HepG2 (cell line): ENCODE results near the gene RABGGTA. TPM values are rescaled to one million over a fixed set of nuclear protein-coding genes. Genes with fewer than 3 reads are reported as not detected.

Experiments
- CEBPB ChIP-seq: IDR thresholded peaks from 2 replicates; pipeline ENCODE4 v1.6.1; 2011; ENCODE audit warnings: low read depth, low read length, improper control_type of control experiment, borderline replicate concordance
- DPF2 ChIP-seq: sonication (generic); formaldehyde crosslinking; IDR thresholded peaks from 2 replicates; pipeline ENCODE4 v1.4.0; 2020; ENCODE audit warnings: mild to moderate bottlenecking, low read depth, missing genetic modification reagents, borderline replicate concordance
- GABPB1 ChIP-seq: IDR thresholded peaks from 2 replicates; pipeline ENCODE4 v1.6.1; 2016; ENCODE audit warnings: mild to moderate bottlenecking, missing genetic modification reagents, moderate library complexity, missing compliant biosample characterization
- GTF2F1 ChIP-seq: fragments of 150-350 bp; IDR thresholded peaks from 2 replicates; pipeline ENCODE4 v1.6.1; 2014; ENCODE audit warnings: low read length
- KDM2A ChIP-seq: sonication (generic); formaldehyde crosslinking; IDR thresholded peaks from 2 replicates; pipeline ENCODE4 v1.4.0; 2020; ENCODE audit warnings: low read depth, missing genetic modification reagents, borderline replicate concordance
- KLF9 ChIP-seq: IDR thresholded peaks from 2 replicates; pipeline ENCODE4 v1.6.1; 2016; ENCODE audit warnings: low read depth
- NFE2 ChIP-seq: sonication (generic); formaldehyde crosslinking; IDR thresholded peaks from 2 replicates; pipeline ENCODE4 v1.4.0; 2020; ENCODE audit warnings: missing genetic modification reagents
- SSRP1 ChIP-seq: IDR thresholded peaks from 2 replicates; pipeline ENCODE4 v1.6.1; 2016; ENCODE audit warnings: control low read depth
- U2AF2 ChIP-seq: fragments of 200-400 bp; formaldehyde crosslinking; IDR thresholded peaks from 2 replicates; pipeline ENCODE4 v1.6.1; 2017; ENCODE audit warnings: low read depth, mild to moderate bottlenecking, low read length
- ZNF501 ChIP-seq: sonication (generic); formaldehyde crosslinking; IDR thresholded peaks from 2 replicates; pipeline ENCODE4 v1.5.1; 2020; ENCODE audit warnings: mild to moderate bottlenecking, moderate library complexity, missing genetic modification reagents
- ZNF652 ChIP-seq: IDR thresholded peaks from 2 replicates; pipeline ENCODE4 v1.6.1; 2016; ENCODE audit warnings: low read depth, borderline replicate concordance
- ZNF75D ChIP-seq: sonication (generic); formaldehyde crosslinking; IDR thresholded peaks from 2 replicates; pipeline ENCODE4 v1.8.1; 2023; ENCODE audit warnings: missing genetic modification reagents, mild to moderate bottlenecking, borderline replicate concordance
- polyA plus RNA-seq, 8 experiments: library from polyadenylated mRNA; depleted of rRNA in 3 of 8; stranded (reverse) in 7 of 8; unstranded in 1 of 8; fragments of >200 nt; fragmentation: Illumina TruSeq in 4 of 8; extraction: Trizol in 4 of 8; gene quantifications; 2 replicates each; pipeline versions ENCODE4 v1.2.1 to v1.2.3, GENCODE V29; 2011 to 2016; ENCODE audit warnings: low read depth in 4 of 8, missing spikeins in 1 of 8, mixed read lengths in 1 of 8; ENCODE audit not compliant: insufficient read depth in 1 of 8
- total RNA-seq, 5 experiments: library from RNA; depleted of rRNA; stranded (reverse); fragments of >200 nt; fragmentation: Illumina TruSeq; extraction: Trizol; gene quantifications; 2 replicates each; pipeline ENCODE4 v1.2.3, GENCODE V29; 2016; ENCODE audit warnings: low read depth in 1 of 5
- TF ChIP-seq, protein P1 (sequence below): sonication (generic); formaldehyde crosslinking; IDR thresholded peaks from 2 replicates; pipeline ENCODE4 v1.5.0; 2020; ENCODE audit warnings: mild to moderate bottlenecking, missing genetic modification reagents, borderline replicate concordance
- TF ChIP-seq, protein P2 (sequence below): sonication (generic); formaldehyde crosslinking; IDR thresholded peaks from 2 replicates; pipeline ENCODE4 v1.5.0; 2020; ENCODE audit warnings: mild to moderate bottlenecking, missing genetic modification reagents
- TF ChIP-seq, protein P3 (sequence below): sonication (generic); formaldehyde crosslinking; IDR thresholded peaks from 2 replicates; pipeline ENCODE4 v1.4.0; 2020; ENCODE audit warnings: missing genetic modification reagents, borderline replicate concordance

The RABGGTA gene
- total and polyA plus RNA-seq, 2 of the 13 experiments (the other 11 are each of a cell fraction or from before 2014, with no cell fraction given) = 57.9 to 90.8 TPM

DNA sequence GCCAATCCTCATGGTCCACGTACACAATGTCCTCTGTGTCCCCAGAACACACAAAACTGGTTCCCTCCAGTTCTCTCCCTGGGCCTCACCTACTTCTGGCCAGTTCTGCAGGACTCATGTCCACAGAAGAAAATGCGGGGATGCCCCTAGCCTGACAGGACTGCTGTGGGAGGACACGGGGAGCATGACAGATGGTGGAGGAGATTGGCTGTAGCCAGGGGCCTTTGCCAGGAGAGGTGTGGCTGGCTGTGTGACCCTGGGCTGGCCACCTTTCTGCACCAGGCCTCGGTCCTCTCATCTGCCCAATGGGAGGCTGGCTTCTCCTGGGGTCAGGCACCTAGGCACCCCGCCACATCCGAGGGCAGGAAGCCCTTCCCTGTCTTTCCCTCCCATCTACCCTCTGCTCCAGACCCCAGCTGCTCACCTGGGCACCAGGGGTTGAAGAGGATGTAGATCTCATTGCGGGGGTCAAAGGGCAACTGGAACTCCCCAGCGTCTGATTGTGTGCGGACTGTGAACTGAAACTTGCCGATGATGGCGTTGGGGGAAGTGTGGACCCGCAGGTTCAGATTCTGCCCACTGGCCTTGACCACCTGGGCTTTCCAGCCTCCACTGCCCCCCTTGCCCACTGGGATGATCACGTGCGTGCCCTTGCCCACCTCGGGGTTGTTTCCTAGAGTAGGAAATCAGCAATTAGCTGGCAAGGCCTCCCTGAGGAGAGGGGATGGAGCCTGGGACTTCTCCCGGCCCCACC is 11.2 kb downstream of the RABGGTA start (continued):
- no peak for TF ChIP-seq NFE2
- TF ChIP-seq ZNF501 (CRISPR knock-in tag) = no peak
- no peak for TF ChIP-seq GTF2F1
- no peak; the same call in 1 of the 2 replicates for TF ChIP-seq GABPB1 (CRISPR knock-in tag)
- TF ChIP-seq KLF9 = no peak
- TF ChIP-seq CEBPB = no peak
- no peak for TF ChIP-seq ZNF75D
- TF ChIP-seq ZNF652 (CRISPR knock-in tag) = no peak
- TF ChIP-seq DPF2 (CRISPR knock-in tag) = no peak
- TF ChIP-seq KDM2A (CRISPR knock-in tag) = no peak
- TF ChIP-seq, protein P1, sequence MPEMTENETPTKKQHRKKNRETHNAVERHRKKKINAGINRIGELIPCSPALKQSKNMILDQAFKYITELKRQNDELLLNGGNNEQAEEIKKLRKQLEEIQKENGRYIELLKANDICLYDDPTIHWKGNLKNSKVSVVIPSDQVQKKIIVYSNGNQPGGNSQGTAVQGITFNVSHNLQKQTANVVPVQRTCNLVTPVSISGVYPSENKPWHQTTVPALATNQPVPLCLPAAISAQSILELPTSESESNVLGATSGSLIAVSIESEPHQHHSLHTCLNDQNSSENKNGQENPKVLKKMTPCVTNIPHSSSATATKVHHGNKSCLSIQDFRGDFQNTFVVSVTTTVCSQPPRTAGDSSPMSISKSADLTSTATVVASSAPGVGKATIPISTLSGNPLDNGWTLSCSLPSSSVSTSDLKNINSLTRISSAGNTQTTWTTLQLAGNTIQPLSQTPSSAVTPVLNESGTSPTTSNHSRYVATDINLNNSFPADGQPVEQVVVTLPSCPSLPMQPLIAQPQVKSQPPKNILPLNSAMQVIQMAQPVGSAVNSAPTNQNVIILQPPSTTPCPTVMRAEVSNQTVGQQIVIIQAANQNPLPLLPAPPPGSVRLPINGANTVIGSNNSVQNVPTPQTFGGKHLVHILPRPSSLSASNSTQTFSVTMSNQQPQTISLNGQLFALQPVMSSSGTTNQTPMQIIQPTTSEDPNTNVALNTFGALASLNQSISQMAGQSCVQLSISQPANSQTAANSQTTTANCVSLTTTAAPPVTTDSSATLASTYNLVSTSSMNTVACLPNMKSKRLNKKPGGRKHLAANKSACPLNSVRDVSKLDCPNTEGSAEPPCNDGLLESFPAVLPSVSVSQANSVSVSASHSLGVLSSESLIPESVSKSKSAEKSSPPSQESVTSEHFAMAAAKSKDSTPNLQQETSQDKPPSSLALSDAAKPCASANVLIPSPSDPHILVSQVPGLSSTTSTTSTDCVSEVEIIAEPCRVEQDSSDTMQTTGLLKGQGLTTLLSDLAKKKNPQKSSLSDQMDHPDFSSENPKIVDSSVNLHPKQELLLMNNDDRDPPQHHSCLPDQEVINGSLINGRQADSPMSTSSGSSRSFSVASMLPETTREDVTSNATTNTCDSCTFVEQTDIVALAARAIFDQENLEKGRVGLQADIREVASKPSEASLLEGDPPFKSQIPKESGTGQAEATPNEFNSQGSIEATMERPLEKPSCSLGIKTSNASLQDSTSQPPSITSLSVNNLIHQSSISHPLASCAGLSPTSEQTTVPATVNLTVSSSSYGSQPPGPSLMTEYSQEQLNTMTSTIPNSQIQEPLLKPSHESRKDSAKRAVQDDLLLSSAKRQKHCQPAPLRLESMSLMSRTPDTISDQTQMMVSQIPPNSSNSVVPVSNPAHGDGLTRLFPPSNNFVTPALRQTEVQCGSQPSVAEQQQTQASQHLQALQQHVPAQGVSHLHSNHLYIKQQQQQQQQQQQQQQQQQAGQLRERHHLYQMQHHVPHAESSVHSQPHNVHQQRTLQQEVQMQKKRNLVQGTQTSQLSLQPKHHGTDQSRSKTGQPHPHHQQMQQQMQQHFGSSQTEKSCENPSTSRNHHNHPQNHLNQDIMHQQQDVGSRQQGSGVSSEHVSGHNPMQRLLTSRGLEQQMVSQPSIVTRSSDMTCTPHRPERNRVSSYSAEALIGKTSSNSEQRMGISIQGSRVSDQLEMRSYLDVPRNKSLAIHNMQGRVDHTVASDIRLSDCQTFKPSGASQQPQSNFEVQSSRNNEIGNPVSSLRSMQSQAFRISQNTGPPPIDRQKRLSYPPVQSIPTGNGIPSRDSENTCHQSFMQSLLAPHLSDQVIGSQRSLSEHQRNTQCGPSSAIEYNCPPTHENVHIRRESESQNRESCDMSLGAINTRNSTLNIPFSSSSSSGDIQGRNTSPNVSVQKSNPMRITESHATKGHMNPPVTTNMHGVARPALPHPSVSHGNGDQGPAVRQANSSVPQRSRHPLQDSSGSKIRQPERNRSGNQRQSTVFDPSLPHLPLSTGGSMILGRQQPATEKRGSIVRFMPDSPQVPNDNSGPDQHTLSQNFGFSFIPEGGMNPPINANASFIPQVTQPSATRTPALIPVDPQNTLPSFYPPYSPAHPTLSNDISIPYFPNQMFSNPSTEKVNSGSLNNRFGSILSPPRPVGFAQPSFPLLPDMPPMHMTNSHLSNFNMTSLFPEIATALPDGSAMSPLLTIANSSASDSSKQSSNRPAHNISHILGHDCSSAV = no peak
- TF ChIP-seq SSRP1 (CRISPR knock-in tag) = no peak
- TF ChIP-seq, protein P2, sequence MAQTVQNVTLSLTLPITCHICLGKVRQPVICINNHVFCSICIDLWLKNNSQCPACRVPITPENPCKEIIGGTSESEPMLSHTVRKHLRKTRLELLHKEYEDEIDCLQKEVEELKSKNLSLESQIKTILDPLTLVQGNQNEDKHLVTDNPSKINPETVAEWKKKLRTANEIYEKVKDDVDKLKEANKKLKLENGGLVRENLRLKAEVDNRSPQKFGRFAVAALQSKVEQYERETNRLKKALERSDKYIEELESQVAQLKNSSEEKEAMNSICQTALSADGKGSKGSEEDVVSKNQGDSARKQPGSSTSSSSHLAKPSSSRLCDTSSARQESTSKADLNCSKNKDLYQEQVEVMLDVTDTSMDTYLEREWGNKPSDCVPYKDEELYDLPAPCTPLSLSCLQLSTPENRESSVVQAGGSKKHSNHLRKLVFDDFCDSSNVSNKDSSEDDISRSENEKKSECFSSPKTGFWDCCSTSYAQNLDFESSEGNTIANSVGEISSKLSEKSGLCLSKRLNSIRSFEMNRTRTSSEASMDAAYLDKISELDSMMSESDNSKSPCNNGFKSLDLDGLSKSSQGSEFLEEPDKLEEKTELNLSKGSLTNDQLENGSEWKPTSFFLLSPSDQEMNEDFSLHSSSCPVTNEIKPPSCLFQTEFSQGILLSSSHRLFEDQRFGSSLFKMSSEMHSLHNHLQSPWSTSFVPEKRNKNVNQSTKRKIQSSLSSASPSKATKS (CRISPR knock-in tag) = no peak
- TF ChIP-seq, protein P3, sequence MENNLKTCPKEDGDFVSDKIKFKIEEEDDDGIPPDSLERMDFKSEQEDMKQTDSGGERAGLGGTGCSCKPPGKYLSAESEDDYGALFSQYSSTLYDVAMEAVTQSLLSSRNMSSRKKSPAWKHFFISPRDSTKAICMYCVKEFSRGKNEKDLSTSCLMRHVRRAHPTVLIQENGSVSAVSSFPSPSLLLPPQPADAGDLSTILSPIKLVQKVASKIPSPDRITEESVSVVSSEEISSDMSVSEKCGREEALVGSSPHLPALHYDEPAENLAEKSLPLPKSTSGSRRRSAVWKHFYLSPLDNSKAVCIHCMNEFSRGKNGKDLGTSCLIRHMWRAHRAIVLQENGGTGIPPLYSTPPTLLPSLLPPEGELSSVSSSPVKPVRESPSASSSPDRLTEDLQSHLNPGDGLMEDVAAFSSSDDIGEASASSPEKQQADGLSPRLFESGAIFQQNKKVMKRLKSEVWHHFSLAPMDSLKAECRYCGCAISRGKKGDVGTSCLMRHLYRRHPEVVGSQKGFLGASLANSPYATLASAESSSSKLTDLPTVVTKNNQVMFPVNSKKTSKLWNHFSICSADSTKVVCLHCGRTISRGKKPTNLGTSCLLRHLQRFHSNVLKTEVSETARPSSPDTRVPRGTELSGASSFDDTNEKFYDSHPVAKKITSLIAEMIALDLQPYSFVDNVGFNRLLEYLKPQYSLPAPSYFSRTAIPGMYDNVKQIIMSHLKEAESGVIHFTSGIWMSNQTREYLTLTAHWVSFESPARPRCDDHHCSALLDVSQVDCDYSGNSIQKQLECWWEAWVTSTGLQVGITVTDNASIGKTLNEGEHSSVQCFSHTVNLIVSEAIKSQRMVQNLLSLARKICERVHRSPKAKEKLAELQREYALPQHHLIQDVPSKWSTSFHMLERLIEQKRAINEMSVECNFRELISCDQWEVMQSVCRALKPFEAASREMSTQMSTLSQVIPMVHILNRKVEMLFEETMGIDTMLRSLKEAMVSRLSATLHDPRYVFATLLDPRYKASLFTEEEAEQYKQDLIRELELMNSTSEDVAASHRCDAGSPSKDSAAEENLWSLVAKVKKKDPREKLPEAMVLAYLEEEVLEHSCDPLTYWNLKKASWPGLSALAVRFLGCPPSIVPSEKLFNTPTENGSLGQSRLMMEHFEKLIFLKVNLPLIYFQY (CRISPR knock-in tag) = no peak
- no peak for TF ChIP-seq U2AF2
